Endothelial cell of umbilical vein (primary cell): Measurements from ENCODE around the gene DUX4.
"Not testable (repeated sequence)": the region's sequence is repeated elsewhere in the genome, so short reads cannot be mapped to it uniquely, and the experiment has no call there.

Source experiments
- CTCF ChIP-seq, 2 donors: IDR thresholded peaks; 1 replicate in 1 of 2; 2 replicates in 1 of 2; pipeline ENCODE4 v1.5.1; 2011; ENCODE audit warnings: low read length in 2 of 2, mild to moderate bottlenecking in 2 of 2, moderate library complexity in 2 of 2, control low read depth in 1 of 2, inconsistent platforms in 1 of 2, low read depth in 1 of 2; ENCODE audit not compliant: insufficient read depth in 1 of 2; ENCODE audit errors: extremely low read depth in 1 of 2
- POLR2A ChIP-seq: IDR thresholded peaks from 2 replicates; pipeline ENCODE4 v1.6.1; 2012; ENCODE audit warnings: low read depth, mild to moderate bottlenecking, control low read depth, low read length

GRCh38 chr4:190178606-190178990 lies 5.0 kb downstream of the DUX4 start:
- not testable (repeated sequence) for TF ChIP-seq POLR2A; CTCF (IDR thresholded peaks at IDR 0.05; ENCODE audit: extremely low read depth in 1 of 2, insufficient read depth in 1 of 2, low read depth in 1 of 2, low read length in 2 of 2)
